ENCODE measurements around the gene LDB2. TPM values are rescaled to one million over a fixed set of nuclear protein-coding genes. Genes with fewer than 3 reads are reported as not detected.

The LDB2 gene
- total RNA-seq, 1 donor from 2014 or later = 3.1 TPM

GRCh38 chr4:16750216-16750615 lies 148.2 kb downstream of the LDB2 start:
- no peak overlapping the region for H3K4me3 Mint-ChIP-seq (ENCODE audit: unreplicated experiment)
- no peaks in the 10 kb centered on the region for H3K4me1 Mint-ChIP-seq (ENCODE audit: low read depth, unreplicated experiment)
- H3K36me3 Mint-ChIP-seq (ENCODE audit: unreplicated experiment) = no peaks in the 10 kb centered on the region
- TF ChIP-seq CTCF (IDR thresholded peaks at IDR 0.05; ENCODE audit: partially characterized antibody, unreplicated experiment) = no peak
- no peaks in the 10 kb centered on the region for H3K9me3 Mint-ChIP-seq (ENCODE audit: unreplicated experiment)
- H3K27ac Mint-ChIP-seq (ENCODE audit: unreplicated experiment) = no peak overlapping the region
- H3K27me3 Mint-ChIP-seq (ENCODE audit: unreplicated experiment) = peaks cover under 1% of the 10 kb centered on the region
- DNase-seq = no peak

GRCh38 chr4:16745887-16746286 lies 152.6 kb downstream of the LDB2 start:
- Mint-ChIP-seq H3K36me3 (ENCODE audit: unreplicated experiment) (no peaks in the 10 kb centered on the region), H3K27me3 (ENCODE audit: unreplicated experiment) (peaks cover 3% of the 10 kb centered on the region), H3K4me1 (ENCODE audit: low read depth, unreplicated experiment) (peaks cover 12% of the 10 kb centered on the region), H3K27ac (ENCODE audit: unreplicated experiment) (no peak overlapping the region), H3K9me3 (ENCODE audit: unreplicated experiment) (peaks cover 4% of the 10 kb centered on the region), H3K4me3 (ENCODE audit: unreplicated experiment) (no peak overlapping the region)
- TF ChIP-seq CTCF (IDR thresholded peaks at IDR 0.05; ENCODE audit: partially characterized antibody, unreplicated experiment) = no peak
- DNase-seq = no peak

- no peak overlapping the region for H3K4me3 Mint-ChIP-seq (ENCODE audit: unreplicated experiment)
- H3K27ac Mint-ChIP-seq (ENCODE audit: unreplicated experiment) = no peak overlapping the region
- no peak for TF ChIP-seq CTCF (IDR thresholded peaks at IDR 0.05; ENCODE audit: partially characterized antibody, unreplicated experiment)
- no peak for DNase-seq
- peaks cover 17% of the 10 kb centered on the region for H3K4me1 Mint-ChIP-seq (ENCODE audit: low read depth, unreplicated experiment)
- H3K36me3 Mint-ChIP-seq (ENCODE audit: unreplicated experiment) = no peaks in the 10 kb centered on the region
- H3K27me3 Mint-ChIP-seq (ENCODE audit: unreplicated experiment) = peaks cover 4% of the 10 kb centered on the region
- H3K9me3 Mint-ChIP-seq (ENCODE audit: unreplicated experiment) = peaks cover 4% of the 10 kb centered on the region
Observed at GRCh38 chr4:16745009-16745635, 153.3 kb downstream of the LDB2 start.

GRCh38 chr4:16741287-16741686 lies 157.2 kb downstream of the LDB2 start:
- Mint-ChIP-seq H3K27ac (ENCODE audit: unreplicated experiment) (peak overlapping the region; percentile 85), H3K27me3 (ENCODE audit: unreplicated experiment) (peaks cover 5% of the 10 kb centered on the region), H3K9me3 (ENCODE audit: unreplicated experiment) (peaks cover 4% of the 10 kb centered on the region), H3K36me3 (ENCODE audit: unreplicated experiment) (no peaks in the 10 kb centered on the region), H3K4me1 (ENCODE audit: low read depth, unreplicated experiment) (peaks cover 18% of the 10 kb centered on the region), H3K4me3 (ENCODE audit: unreplicated experiment) (peak overlapping the region; percentile 56)
- DNase-seq = no peak
- TF ChIP-seq CTCF (IDR thresholded peaks at IDR 0.05; ENCODE audit: partially characterized antibody, unreplicated experiment) = no peak

- TF ChIP-seq CTCF (IDR thresholded peaks at IDR 0.05; ENCODE audit: partially characterized antibody, unreplicated experiment) = no peak
- H3K9me3 Mint-ChIP-seq (ENCODE audit: unreplicated experiment) = peaks cover 4% of the 10 kb centered on the region
- H3K36me3 Mint-ChIP-seq (ENCODE audit: unreplicated experiment) = no peaks in the 10 kb centered on the region
Observed at GRCh38 chr4:16739997-16740624, 158.3 kb downstream of the LDB2 start.

More at GRCh38 chr4:16739997-16740624, 158.3 kb downstream of the LDB2 start:
- no peak for DNase-seq
- Mint-ChIP-seq H3K4me1 (ENCODE audit: low read depth, unreplicated experiment) (peaks cover 18% of the 10 kb centered on the region), H3K27me3 (ENCODE audit: unreplicated experiment) (peaks cover 5% of the 10 kb centered on the region), H3K4me3 (ENCODE audit: unreplicated experiment) (no peak overlapping the region), H3K27ac (ENCODE audit: unreplicated experiment) (peak overlapping the region; percentile 69)

Measured in glutamatergic neuron (in vitro differentiated cells).